Mesothelial cell of epicardium (in vitro differentiated cells): Measurements from ENCODE around the gene GGCT. TPM values are rescaled to one million over a fixed set of nuclear protein-coding genes. Genes with fewer than 3 reads are reported as not detected.

ENCODE experiments used
- DNase-seq, 2 experiments: peaks; one replicate each; pipeline ENCODE4 v3.0.0; 2021; ENCODE audit warnings: low spot score in 2 of 2; ENCODE audit not compliant: unreplicated experiment in 2 of 2
- H3K27ac Mint-ChIP-seq: 2 replicates; pipeline ENCODE4 v1.8.0; 2021; ENCODE audit warnings: mixed read lengths
- H3K27me3 Mint-ChIP-seq: 2 replicates; pipeline ENCODE4 v1.8.0; 2021; ENCODE audit warnings: low read depth, mixed read lengths
- H3K36me3 Mint-ChIP-seq: 2 replicates; pipeline ENCODE4 v1.8.0; 2021; ENCODE audit warnings: mixed read lengths
- H3K4me1 Mint-ChIP-seq: 2 replicates; pipeline ENCODE4 v1.8.0; 2021; ENCODE audit warnings: mixed read lengths
- H3K4me3 Mint-ChIP-seq: 2 replicates; pipeline ENCODE4 v1.8.0; 2021; ENCODE audit warnings: mild to moderate bottlenecking, moderate library complexity, mixed read lengths
- H3K9me3 Mint-ChIP-seq: 2 replicates; pipeline ENCODE4 v1.8.0; 2021; ENCODE audit warnings: mixed read lengths
- total RNA-seq: library from RNA; stranded (reverse); gene quantifications from 3 replicates; pipeline ENCODE4 v1.2.1, GENCODE V29; 2021
- TF ChIP-seq, protein P1 (sequence below): fragments of 200-600 bp; sonication (generic); IDR thresholded peaks from one replicate; pipeline ENCODE4 v1.5.0; 2021; ENCODE audit warnings: antibody characterized with exemption; ENCODE audit not compliant: unreplicated experiment

The GGCT gene
- total RNA-seq, 1 donor from 2014 or later = 36.6 TPM

DNA sequence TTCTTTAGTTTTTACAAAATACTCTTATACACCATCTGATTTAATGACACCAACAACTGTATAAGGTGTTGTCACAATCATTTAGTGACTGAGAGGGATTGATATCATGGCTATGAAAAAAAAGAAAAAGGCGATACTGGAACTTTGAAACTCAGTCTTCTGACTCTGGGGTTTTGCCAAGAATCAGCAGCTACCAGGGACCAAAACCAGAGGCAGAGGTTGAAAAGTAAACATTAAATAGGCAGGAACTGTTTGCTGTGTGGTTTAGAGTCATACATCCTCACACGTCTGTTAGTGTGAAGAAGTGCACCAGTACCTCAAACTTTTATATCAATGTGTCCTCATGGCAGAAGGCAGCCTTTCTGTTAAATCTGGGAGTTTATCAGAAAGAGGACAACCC lies 19.9 kb upstream of the GGCT start:
- Mint-ChIP-seq H3K27ac (no peak overlapping the region), H3K27me3 (peaks cover 3% of the 10 kb centered on the region), H3K4me1 (peaks cover 23% of the 10 kb centered on the region), H3K36me3 (peaks cover 1% of the 10 kb centered on the region), H3K4me3 (no peak overlapping the region), H3K9me3 (no peaks in the 10 kb centered on the region)
- TF ChIP-seq, protein P1, sequence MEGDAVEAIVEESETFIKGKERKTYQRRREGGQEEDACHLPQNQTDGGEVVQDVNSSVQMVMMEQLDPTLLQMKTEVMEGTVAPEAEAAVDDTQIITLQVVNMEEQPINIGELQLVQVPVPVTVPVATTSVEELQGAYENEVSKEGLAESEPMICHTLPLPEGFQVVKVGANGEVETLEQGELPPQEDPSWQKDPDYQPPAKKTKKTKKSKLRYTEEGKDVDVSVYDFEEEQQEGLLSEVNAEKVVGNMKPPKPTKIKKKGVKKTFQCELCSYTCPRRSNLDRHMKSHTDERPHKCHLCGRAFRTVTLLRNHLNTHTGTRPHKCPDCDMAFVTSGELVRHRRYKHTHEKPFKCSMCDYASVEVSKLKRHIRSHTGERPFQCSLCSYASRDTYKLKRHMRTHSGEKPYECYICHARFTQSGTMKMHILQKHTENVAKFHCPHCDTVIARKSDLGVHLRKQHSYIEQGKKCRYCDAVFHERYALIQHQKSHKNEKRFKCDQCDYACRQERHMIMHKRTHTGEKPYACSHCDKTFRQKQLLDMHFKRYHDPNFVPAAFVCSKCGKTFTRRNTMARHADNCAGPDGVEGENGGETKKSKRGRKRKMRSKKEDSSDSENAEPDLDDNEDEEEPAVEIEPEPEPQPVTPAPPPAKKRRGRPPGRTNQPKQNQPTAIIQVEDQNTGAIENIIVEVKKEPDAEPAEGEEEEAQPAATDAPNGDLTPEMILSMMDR = no peak
- no peak for DNase-seq

DNA sequence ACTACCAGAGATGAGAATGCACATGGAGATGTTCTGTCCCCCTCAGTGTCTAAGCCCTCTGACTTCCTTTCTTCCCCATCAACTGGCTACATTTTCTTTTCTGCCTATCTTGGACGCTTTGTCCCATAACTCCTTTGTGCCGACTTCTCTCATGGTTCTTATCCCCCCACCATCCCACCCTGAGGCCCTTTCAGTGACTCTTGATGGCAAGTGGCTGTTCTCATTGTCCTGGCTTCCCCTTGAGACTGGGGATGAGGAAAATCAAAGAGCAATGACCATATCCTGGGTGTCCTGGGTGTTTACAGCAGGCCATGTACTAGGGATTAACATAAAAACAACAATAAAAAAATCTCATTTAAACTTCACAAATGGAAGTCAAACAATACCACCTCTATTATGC lies 18.8 kb upstream of the GGCT start:
- H3K36me3 Mint-ChIP-seq = peaks cover 1% of the 10 kb centered on the region

DNA sequence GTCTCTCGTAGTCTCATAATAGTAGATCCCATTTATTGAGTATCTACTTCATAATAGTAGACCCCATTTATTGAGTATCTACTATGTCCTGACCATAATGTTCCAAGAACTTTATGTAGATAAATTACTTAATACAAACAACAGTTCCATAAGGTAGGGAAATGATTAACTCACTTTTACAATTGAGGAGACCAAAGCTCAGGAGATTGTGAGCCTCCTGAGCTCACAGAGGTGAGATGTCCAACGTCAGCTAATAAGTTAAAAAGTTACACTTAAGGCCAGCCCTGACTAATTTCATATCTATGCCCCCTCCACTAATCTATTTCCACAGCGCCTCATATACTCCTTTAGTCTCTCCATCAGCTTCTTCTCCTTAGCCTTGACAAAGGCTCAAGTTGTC lies 17.5 kb upstream of the GGCT start:
- no peak overlapping the region for H3K27ac Mint-ChIP-seq
- peaks cover 31% of the 10 kb centered on the region for H3K4me1 Mint-ChIP-seq
- TF ChIP-seq, protein P1 = no peak
- H3K27me3 Mint-ChIP-seq = peaks cover 3% of the 10 kb centered on the region
- H3K36me3 Mint-ChIP-seq = peaks cover 1% of the 10 kb centered on the region
- DNase-seq = no peak
- no peaks in the 10 kb centered on the region for H3K9me3 Mint-ChIP-seq
- no peak overlapping the region for H3K4me3 Mint-ChIP-seq

More for the DNA sequence above, 18.8 kb upstream of the GGCT start:
- H3K4me1 Mint-ChIP-seq = peaks cover 31% of the 10 kb centered on the region
- peaks cover 3% of the 10 kb centered on the region for H3K27me3 Mint-ChIP-seq
- TF ChIP-seq, protein P1 = no peak
- no peak overlapping the region for H3K4me3 Mint-ChIP-seq
- DNase-seq = no peak
- no peaks in the 10 kb centered on the region for H3K9me3 Mint-ChIP-seq
- no peak overlapping the region for H3K27ac Mint-ChIP-seq

DNA sequence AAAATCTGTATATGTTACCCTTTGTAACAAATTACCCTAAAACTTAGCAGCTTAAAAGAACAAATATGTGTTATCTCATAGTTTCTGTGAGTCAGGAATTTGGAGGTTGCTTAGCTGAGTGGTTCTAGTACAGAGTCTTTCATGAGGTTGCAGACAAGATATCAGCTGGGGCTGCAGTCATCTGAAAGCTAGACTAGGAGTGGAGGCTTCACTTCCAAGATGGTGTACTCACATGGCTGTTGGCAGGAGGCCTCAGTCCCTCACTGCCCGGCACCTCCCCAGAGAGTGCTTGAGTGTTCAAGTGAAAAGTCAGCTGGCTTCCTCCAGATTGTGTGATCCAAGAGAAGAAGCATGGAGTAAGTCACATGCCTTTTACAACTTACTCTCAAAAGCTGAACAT lies 16.9 kb upstream of the GGCT start:
- Mint-ChIP-seq H3K9me3 (no peaks in the 10 kb centered on the region), H3K4me3 (no peak overlapping the region), H3K4me1 (peaks cover 31% of the 10 kb centered on the region), H3K36me3 (peaks cover 1% of the 10 kb centered on the region), H3K27me3 (peaks cover 3% of the 10 kb centered on the region), H3K27ac (peak overlapping the region; percentile 44)
- TF ChIP-seq, protein P1 = no peak
- no peak for DNase-seq

DNA sequence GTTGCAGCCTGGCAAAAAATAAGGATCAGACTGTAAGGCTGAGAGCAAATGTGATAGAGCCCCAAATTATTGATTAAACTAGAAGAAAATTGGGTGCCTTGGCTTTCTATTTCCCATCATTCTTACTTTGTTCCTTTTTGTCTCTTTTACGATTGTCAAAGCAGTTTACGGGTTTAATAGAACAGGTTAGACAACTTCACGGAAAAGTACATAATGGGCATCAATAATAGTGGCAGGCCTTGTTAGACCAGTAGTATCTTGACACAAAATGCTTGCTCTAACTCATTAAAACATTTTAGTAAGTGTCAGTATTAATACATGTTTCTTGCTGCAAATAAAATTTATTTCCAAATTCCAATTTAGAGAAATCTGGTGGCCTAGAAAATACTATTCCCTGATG lies 14.5 kb upstream of the GGCT start:
- H3K4me3 Mint-ChIP-seq = no peak overlapping the region
- no peak overlapping the region for H3K27ac Mint-ChIP-seq
- TF ChIP-seq, protein P1 = no peak
- no peaks in the 10 kb centered on the region for H3K9me3 Mint-ChIP-seq
- no peaks in the 10 kb centered on the region for H3K27me3 Mint-ChIP-seq
- H3K4me1 Mint-ChIP-seq = peaks cover 37% of the 10 kb centered on the region
- DNase-seq = no peak
- H3K36me3 Mint-ChIP-seq = peaks cover 1% of the 10 kb centered on the region

DNA sequence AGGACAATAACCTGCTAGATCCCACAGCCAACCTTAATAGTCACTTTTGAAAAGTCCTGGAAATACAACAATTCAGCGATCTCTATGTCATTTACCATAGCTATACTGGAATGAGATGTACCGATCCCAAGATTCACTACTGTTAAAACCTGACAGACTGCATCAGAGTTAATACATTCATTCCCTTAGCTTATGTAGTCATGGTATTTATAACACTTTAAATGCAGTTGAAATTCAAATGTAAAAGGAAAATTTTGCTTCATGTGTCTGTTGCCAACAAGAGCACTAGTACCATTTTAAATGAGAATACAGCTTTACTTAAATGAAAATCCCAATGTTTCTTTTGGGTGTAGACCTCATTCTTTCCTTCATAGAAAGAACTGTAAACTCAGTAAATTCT lies 11.1 kb upstream of the GGCT start:
- H3K4me3 Mint-ChIP-seq = no peak overlapping the region
- H3K27me3 Mint-ChIP-seq = no peaks in the 10 kb centered on the region
- no peak for DNase-seq
- H3K4me1 Mint-ChIP-seq = peaks cover 42% of the 10 kb centered on the region
- no peaks in the 10 kb centered on the region for H3K36me3 Mint-ChIP-seq
- no peak overlapping the region for H3K27ac Mint-ChIP-seq
- no peaks in the 10 kb centered on the region for H3K9me3 Mint-ChIP-seq
- TF ChIP-seq, protein P1 = no peak
